NCI-H2081 treated with DMSO at 0.1 percent for 48 hours (cell line): ENCODE data around the gene AMIGO1.

ENCODE experiments used
- DNase-seq: peaks from one replicate; lab custom pipeline; 2025; lab: John Stamatoyannopoulos, UW

Gene AMIGO1

GRCh38 chr1:109509176-109510134, at the start of gene AMIGO1:
Gene AMIGO1, minus strand, starts transcription at chr1:109509727. Its CDS starts 815 bp downstream, at chr1:109508912.
- DNase-seq: no peak

- DNase-seq: no peak
Observed at GRCh38 chr1:109557520-109557919, 48.0 kb upstream of the AMIGO1 start.

GRCh38 chr1:109556563-109556962, 47.0 kb upstream of the AMIGO1 start:
- DNase-seq: no peak

- DNase-seq: peak; percentile 39
Observed at GRCh38 chr1:109548321-109549267, 39.1 kb upstream of the AMIGO1 start, which contains the start of gene GNAI3. Gene GNAI3, plus strand, starts transcription at chr1:109548615. Its CDS starts 106 bp downstream, at chr1:109548721.

- no peak for DNase-seq
Observed at GRCh38 chr1:109547463-109548320, 38.2 kb upstream of the AMIGO1 start.

- DNase-seq: peak; percentile 17
Observed at GRCh38 chr1:109546311-109547109, 37.0 kb upstream of the AMIGO1 start.

- no peak for DNase-seq
Observed at GRCh38 chr1:109543988-109544735, 34.6 kb upstream of the AMIGO1 start.

GRCh38 chr1:109543283-109543987, 33.9 kb upstream of the AMIGO1 start:
- DNase-seq: no peak

- no peak for DNase-seq
Observed at GRCh38 chr1:109542657-109543056, 33.1 kb upstream of the AMIGO1 start.

GRCh38 chr1:109541102-109541501, 31.6 kb upstream of the AMIGO1 start:
- DNase-seq: no peak

GRCh38 chr1:109539676-109540075, 30.1 kb upstream of the AMIGO1 start, which contains the start of gene GPR61:
Gene GPR61, plus strand, starts transcription at chr1:109539872. Its CDS starts 3,151 bp downstream, at chr1:109543023.
- no peak for DNase-seq

- DNase-seq: no peak
Observed at GRCh38 chr1:109538827-109539555, 29.5 kb upstream of the AMIGO1 start.

GRCh38 chr1:109537450-109538178, 28.1 kb upstream of the AMIGO1 start:
- no peak for DNase-seq

- peak; percentile 24 for DNase-seq
Observed at GRCh38 chr1:109535971-109536491, 26.5 kb upstream of the AMIGO1 start.

- no peak for DNase-seq
Observed at GRCh38 chr1:109535481-109535880, 26.0 kb upstream of the AMIGO1 start.

GRCh38 chr1:109534307-109534858, 24.9 kb upstream of the AMIGO1 start:
- no peak for DNase-seq
